GM12864 (cell line): Measurements from ENCODE around the gene PRPH2.

ENCODE experiments used
- DNase-seq: peaks from one replicate; pipeline ENCODE4 v3.0.0-alpha.2; 2011; ENCODE audit warnings: low read depth
- H3K4me3 ChIP-seq: 2 replicates; pipeline ENCODE4 v1.5.1; 2011; ENCODE audit warnings: mild to moderate bottlenecking, low read depth, low read length, control low read depth
- CTCF ChIP-seq: IDR thresholded peaks from 2 replicates; pipeline ENCODE4 v1.5.1; 2011; ENCODE audit warnings: low read depth, mild to moderate bottlenecking, moderate library complexity, low read length, control low read depth, inconsistent platforms; ENCODE audit errors: missing control alignments

PRPH2 gene

DNA sequence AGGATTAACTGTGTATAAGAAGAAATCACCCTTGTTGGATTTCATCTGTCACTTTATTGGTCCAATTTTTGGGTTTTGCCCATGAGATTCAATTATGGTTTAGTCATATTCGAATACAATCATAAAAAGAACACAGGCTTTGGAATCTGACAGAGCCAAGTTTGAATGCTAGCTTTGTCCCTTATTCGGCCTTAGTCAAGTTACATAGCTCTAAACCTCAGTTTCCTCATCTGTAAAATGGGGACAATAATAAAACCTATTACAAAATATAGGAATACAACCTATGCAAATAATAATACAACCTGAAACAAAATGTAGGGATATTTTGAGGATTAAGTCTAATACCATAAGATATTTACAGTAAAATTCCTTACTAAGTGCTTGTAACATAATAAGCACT, 57.7 kb downstream of the PRPH2 start:
- no peak for TF ChIP-seq CTCF
- DNase-seq, result no peak
- H3K4me3 ChIP-seq, result no peak overlapping the region

- peak; percentile 26 for DNase-seq
- peak; percentile 72 for TF ChIP-seq CTCF
- H3K4me3 ChIP-seq, result no peak overlapping the region
Measured at GRCh38 chr6:42661540-42662153, 60.8 kb downstream of the PRPH2 start.

- H3K4me3 ChIP-seq, result no peak overlapping the region
- no peak for DNase-seq
- TF ChIP-seq CTCF, result no peak
Measured at GRCh38 chr6:42659806-42660205, 62.6 kb downstream of the PRPH2 start.

DNA sequence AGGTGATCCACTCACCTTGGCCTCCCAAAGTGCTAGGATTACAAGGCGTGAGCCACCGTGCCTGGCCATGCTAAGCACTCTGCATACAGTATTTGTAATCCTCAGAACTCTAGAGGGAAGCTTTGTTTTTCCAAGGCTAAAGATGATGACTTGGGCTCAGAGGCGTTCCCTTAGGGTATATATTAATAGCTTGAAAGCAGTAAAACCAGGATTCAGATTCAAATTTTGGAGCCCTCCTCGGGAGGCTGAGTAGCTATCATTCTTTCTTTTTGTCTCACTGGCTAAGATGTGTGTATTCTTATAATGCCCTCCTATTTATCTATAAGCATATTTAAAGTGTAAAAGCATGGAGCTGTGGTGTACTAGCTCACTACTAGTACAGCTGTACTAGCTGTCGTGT, 68.5 kb downstream of the PRPH2 start:
- H3K4me3 ChIP-seq, result no peak overlapping the region

GRCh38 chr6:42652024-42652746, 70.2 kb downstream of the PRPH2 start:
- TF ChIP-seq CTCF, result no peak
- no peak overlapping the region for H3K4me3 ChIP-seq
- DNase-seq, result no peak

More for the DNA sequence above, 68.5 kb downstream of the PRPH2 start:
- DNase-seq, result no peak
- TF ChIP-seq CTCF, result no peak
